LNCaP clone FGC (cell line): ENCODE results near the gene TEAD1.

Source experiments
- DNase-seq: peaks from one replicate; pipeline ENCODE4 v3.0.0-alpha.2; 2011; ENCODE audit warnings: low read depth
- H3K4me3 ChIP-seq: 2 replicates; pipeline ENCODE4 v1.5.1; 2011; ENCODE audit warnings: mild to moderate bottlenecking, low read depth, low read length, control low read depth
- TF ChIP-seq, protein P1 (sequence below): IDR thresholded peaks from 2 replicates; pipeline ENCODE4 v1.5.1; 2012; ENCODE audit warnings: mild to moderate bottlenecking; ENCODE audit not compliant: control insufficient read depth, insufficient read depth; ENCODE audit errors: extremely low read depth

The TEAD1 gene

DNA sequence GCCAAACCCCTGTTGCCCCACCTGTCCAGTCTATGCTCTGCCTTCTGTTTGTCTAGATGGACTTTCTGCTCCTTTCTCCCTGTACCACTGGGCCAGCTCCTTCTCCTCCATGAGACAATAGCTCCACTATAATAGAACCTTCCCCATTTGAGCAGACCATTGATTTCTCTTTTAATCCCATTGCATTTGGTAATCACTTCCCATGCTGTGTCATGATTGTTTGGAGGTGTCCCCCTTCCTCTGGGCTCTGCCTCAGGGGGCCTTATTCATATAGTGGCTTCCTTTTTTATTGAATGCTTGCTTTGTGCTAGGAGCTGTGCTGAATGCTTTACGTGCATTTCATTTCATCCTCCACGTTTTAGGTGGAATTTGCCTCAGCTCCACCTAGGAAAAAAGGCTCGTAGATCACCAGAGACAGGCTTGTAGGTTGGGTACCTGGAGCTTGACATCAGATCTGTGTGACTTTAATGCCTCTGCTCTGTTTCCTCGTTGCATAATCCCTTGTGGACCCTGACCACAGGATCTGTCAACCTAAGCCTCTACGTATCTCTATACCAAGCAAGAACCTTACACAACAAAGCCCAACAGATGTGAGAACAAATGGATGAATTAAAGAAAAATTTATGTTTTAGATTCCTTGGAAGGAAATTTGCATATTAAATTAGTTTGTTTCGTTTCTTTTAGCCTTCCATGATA, 228.7 kb downstream of the TEAD1 start:
- DNase-seq = no peak
- TF ChIP-seq, protein P1, sequence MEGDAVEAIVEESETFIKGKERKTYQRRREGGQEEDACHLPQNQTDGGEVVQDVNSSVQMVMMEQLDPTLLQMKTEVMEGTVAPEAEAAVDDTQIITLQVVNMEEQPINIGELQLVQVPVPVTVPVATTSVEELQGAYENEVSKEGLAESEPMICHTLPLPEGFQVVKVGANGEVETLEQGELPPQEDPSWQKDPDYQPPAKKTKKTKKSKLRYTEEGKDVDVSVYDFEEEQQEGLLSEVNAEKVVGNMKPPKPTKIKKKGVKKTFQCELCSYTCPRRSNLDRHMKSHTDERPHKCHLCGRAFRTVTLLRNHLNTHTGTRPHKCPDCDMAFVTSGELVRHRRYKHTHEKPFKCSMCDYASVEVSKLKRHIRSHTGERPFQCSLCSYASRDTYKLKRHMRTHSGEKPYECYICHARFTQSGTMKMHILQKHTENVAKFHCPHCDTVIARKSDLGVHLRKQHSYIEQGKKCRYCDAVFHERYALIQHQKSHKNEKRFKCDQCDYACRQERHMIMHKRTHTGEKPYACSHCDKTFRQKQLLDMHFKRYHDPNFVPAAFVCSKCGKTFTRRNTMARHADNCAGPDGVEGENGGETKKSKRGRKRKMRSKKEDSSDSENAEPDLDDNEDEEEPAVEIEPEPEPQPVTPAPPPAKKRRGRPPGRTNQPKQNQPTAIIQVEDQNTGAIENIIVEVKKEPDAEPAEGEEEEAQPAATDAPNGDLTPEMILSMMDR = no peak
- no peak overlapping the region for H3K4me3 ChIP-seq

DNA sequence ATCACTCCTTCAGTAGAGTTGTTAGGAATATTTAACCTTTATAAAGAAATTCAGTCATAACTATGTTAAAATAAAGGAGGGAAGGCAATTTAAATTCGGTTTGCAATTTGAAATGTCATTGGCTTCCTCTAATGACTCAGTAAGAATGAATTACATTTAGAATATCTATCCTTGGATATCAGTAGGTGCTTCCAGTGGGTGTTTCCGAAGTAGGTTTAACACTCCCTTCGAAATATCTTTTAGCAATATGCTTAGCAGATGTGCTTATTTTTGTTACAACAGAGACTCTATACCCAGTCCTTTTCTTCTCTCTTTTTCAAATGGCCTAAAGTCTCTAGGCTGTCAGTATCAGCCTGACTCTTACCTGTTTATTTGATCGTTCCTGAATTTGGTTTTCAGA, 231.2 kb downstream of the TEAD1 start:
- no peak for DNase-seq
- TF ChIP-seq, protein P1 = no peak
- no peak overlapping the region for H3K4me3 ChIP-seq

DNA sequence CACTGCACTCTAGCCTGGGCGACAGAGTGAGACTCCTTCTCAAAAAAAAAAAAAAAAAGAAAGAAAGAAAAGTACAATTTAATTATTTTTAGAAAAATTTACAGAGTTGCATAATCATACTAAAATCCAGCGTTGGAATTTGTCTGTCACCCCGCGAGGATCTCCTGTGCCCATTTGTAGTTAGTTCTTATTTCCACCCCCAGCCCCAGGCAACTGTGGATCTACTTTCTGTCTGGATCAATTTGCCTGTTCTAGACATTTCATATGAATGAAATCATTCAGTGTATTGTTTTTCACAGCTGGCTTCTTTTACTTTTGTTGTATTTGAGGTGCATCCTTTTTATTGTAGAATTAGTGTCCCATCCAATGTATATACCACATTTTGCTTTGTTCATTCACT, 232.3 kb downstream of the TEAD1 start:
- no peak overlapping the region for H3K4me3 ChIP-seq
- TF ChIP-seq, protein P1 = no peak
- no peak for DNase-seq

DNA sequence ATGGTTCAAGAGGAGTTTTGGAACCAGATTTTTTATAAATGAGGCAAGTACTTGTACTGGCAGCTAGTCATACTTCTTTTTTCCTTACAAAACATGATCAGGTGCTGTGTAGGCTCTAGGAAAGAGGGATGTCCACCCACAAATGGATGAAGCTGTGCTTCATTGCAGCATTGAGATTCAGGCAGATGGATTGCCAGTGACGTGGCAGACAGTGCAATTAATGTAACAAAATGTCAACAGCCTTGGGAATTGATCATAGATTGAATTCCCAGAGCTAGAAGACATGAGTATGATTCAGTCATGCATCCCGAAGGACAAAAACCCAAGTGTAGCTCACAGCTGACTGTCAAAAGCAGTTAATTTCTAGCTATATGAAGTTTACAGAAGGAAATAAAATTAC, 235.7 kb downstream of the TEAD1 start:
- TF ChIP-seq, protein P1 = no peak
- H3K4me3 ChIP-seq = no peak overlapping the region

DNA sequence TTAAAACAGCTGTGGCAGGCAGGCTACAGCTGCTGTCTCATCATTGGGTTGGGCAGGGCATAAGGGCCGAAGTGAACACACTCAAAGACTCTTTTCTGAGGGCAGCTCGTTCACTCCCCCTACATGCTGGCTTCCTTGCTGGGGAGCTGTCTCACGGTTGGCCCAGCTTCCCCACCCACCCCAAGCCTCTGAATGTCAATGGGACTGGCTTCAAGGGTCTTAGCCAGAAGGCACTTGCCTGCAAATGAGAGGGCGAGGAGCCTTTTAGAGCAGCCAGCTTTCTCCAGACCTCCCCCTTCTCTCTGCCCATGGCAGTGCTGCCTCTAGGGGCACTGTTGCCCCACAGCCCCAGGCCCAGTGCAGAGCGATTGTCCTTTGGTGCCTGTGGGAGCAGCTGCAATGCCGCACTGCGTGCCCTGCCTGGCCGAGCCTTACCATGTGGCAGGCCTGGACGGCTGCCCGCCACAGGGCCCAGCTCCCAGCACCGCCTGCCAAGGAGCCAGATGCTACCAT, 240.2 kb downstream of the TEAD1 start:
- H3K4me3 ChIP-seq = no peak overlapping the region
- DNase-seq = no peak

More for the DNA sequence above, 235.7 kb downstream of the TEAD1 start:
- DNase-seq = no peak

DNA sequence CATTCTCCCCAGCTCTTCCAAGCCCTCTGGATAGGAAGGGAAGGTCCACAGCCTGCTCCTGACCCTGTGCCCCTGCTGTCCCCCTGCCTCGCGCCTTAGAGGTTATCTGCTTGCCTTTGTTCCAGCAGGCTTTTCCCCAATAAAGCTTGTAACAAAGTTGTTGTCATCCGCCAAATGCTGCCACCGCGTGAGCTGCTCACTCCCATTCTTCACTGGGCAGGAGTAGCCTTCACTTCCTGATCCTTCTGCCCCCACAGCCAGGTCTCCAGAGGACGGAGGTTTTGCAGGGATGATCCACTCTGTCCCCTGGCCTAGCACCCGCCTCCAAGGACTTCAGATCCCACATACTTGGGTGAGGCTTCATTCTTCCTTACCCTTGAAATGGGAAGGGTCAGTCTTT, 240.9 kb downstream of the TEAD1 start:
- no peak for DNase-seq
- H3K4me3 ChIP-seq = no peak overlapping the region
- TF ChIP-seq, protein P1 = no peak

More for the DNA sequence above, 240.2 kb downstream of the TEAD1 start:
- TF ChIP-seq, protein P1 = peak; percentile 71

DNA sequence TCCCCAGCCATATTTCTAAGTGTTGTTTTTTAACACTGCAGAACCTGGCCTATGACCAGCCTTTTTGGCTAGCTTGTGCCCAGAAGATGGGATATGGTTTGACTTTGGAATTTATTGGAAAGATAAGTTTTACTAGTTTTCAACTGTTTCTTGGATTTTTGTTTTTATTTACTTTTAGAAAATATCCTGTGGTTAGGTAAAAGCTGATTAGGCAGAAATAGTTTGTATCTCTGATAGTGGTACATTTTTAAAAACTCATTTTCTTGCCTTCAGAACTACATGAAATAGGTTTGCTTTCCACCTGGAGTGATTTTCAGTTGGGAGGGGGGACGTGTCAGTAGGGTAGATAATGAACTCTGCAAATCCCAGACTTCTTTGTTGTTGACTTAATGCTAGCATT, 243.6 kb downstream of the TEAD1 start:
- no peak for DNase-seq
- H3K4me3 ChIP-seq = no peak overlapping the region
- TF ChIP-seq, protein P1 = no peak
